Frontal cortex (tissue), 4 donors: ENCODE measurements around the gene CCNA2. TPM values are rescaled to one million over a fixed set of nuclear protein-coding genes. Genes with fewer than 3 reads are reported as not detected.
A peak's percentile ranks its signal among the peaks of the same experiment; 100 is the strongest.

ENCODE experiments used
- DNase-seq, 2 donors: peaks; one replicate each; pipeline ENCODE4 v3.0.0; 2012; ENCODE audit warnings: low spot score in 2 of 2
- FAIRE-seq: peaks from 2 replicates; lab custom pipeline; 2012; peaks lifted over from hg19 to GRCh38; lab: Jason Lieb, UNC
- total RNA-seq: library from RNA; depleted of rRNA; stranded (reverse); fragments of >200 nt; gene quantifications from one replicate; pipeline ENCODE4 v1.2.3, GENCODE V29; 2014
- donor health status: control.
- donor health status: control.
- donor health status: control.

Gene CCNA2
- total RNA-seq, 1 donor from 2014 or later: 6.9 TPM

DNA sequence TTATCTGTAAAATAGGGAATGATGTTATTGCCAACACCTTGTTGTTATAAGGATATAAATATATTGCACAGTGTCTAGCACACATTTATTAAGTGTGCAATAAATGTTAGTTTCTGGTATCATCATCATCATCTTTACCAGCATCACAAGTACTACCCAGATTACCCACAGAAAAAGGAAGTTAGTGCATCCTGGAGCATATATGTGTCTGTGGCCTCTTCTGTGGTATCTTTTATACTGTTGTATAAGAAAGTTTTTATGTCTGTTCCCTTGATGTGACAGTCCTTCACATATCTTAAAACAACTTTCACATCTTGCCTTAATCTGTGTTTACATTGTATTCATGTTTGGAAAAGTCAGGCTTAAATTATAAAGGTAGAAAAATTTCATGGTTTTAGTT is 12.6 kb downstream of the CCNA2 start:
- FAIRE-seq (no peak), DNase-seq (no peak)

DNA sequence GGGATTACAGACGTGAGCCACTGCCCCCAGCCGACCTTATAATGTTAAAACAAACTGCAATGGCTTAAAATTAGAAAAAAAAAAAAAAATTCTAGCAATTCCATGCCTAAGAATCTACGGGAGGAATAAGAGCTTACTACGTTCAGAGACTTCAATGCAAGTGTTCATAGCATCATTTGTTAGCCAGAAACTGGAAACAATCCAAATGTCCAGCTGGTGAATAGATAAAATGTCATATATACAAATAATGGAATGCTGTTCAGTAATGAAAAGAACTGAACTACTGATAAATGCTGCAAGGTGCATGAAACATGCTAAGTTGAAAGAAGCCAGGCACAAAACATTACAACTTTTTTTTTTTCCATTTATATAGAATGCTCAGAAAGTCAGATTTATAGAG is 17.3 kb downstream of the CCNA2 start:
- DNase-seq (no peak), FAIRE-seq (no peak)

DNA sequence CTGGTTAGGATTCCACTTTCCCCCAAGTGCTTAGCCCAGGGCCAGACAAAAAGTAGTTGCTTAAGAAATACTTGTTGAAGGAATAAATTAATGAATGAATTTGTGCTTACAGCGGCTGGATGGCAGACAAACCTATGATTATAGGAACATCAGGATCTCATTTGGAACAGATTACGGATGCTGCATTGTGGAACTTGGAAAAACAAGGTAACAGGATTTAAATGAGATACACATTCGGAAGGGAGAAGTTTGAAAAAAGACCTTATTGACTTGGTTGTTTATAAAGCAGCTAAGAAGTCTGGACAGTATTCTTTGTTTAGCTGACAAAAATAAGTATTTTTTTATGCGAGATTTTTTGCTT is 22.0 kb downstream of the CCNA2 start:
- DNase-seq: no peak
- no peak for FAIRE-seq

DNA sequence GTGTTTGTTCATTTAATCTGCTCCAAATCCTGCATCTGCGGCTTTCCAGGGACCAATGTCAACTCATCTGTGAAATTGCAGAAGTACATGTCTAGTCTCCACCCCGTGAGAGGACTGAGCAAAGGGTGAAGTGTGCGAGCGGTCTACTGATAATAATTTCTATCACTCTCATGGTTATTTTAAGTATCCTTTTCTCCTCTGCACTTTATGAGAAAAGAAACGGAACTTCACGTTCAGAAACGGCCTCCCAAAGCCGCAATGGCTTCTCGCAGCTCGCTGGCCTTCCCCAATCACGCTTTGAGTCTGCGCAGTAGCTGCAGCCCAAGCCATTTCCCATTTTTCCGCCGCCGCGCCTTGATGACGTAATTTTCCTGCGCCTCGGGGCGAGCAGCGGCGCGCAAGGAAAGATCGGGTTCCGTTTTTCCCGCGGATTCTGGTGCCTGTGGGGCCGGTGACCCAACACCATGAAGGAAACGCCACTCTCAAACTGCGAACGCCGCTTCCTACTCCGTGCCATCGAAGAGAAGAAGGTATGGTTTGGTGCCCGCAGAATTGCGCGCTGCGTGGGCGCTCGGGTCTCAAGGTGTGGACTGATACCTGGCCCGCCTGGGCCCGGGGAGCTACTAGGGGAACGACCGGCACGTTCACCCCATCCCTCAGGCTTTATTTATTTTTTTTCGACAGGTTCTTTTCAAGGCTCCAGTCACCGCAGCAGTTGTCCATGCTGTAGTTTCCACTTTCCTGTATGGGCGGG is 22.5 kb downstream of the CCNA2 start, which contains the start of gene EXOSC9:
Gene EXOSC9, plus strand, starts transcription at position 363 of the 754 bp plus-strand sequence. Its CDS starts 102 bp downstream, at position 465.
- FAIRE-seq: no peak
- DNase-seq: peak; percentile 48 to 69

DNA sequence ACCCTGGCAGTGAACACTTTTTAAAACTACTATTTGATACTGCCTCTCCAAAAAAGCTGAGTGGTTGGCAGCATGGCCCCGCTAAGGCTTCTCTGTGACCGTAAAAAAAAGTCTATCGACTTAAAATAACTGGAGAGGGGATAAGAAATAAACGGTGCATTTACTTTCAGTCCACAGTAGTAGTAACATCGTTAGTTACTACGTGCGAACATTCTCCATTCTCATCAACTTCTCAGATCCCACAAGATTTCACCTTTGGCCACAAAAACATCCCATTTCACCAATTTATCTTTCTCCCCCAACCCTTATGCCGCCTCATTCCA is 23.1 kb downstream of the CCNA2 start:
- no peak for FAIRE-seq
- DNase-seq: no peak

DNA sequence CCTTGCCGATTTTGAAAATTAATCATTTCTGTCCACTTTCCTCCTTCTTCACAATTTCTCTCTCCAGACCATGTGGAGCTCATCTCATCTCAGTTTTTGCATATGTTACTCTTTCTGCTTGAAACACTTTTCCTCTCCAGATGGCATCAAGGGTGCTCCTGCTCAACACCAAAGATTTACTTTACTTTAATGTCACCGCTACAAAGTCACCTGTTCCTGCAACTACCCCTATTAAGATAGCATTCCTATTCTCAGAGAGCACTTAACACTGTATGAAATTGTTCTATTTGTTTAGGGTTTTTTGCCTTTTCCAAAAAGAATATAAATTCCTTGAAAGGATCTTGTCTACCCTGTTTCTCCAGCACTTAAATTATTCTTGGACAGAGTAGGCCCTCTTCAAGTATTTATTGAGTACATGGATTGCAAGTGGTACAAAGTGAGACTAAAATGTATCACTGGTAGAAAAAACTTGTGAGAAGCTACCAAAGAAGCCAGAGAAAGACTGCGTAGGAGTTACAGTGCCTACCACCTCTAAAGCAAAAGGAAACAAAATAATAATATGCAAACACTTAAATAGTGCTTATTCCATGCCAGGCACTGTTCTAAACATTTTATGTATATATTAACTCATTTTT is 23.7 kb downstream of the CCNA2 start:
- DNase-seq (no peak), FAIRE-seq (no peak)

DNA sequence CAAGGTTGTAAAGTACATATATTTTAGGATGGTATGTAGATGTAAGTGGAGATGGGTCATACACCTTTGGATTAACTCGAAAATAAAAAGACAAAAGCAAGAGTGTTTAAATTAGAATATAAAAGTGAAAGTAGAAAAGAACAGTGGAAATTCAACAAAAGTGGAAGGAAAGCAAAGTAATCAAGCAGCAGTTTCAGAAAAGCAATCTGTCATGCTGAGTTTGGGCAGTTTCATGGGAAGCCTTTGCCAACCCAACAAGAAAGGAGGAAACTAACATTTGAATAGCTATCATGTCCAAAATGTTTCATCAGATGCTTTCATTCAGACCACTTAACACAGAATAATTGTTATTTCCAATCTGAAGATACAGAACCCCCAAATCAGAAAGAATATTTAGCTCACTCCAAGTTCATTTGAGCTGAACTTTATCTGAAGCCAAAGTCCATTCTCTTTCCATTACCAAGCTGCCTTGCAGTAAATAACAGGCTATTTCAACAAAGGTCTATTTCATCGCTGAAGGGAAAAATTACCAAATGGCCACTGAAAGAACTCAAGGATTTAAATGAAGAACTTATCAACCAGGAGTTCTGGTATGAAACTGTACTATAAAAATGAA is 24.4 kb downstream of the CCNA2 start:
- no peak for DNase-seq
- no peak for FAIRE-seq

DNA sequence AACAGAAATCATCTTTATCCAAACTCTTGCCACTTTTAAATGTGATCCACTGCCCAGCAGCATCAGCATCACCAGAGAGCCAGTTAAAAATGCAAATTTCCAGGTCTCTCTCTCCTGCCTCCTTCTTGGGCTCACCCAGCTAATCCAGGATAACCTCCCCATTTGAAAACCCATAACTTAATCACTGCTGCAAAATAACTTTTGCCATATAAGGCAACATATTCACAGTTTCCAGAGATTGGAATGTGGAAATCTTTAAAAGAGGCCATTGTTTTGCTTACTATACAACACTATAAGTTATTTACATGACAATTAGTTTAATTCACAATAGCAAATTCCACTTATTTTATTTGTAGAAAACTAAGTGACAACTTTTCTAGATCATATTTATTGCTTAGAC is 27.4 kb downstream of the CCNA2 start:
- FAIRE-seq (no peak), DNase-seq (no peak)

DNA sequence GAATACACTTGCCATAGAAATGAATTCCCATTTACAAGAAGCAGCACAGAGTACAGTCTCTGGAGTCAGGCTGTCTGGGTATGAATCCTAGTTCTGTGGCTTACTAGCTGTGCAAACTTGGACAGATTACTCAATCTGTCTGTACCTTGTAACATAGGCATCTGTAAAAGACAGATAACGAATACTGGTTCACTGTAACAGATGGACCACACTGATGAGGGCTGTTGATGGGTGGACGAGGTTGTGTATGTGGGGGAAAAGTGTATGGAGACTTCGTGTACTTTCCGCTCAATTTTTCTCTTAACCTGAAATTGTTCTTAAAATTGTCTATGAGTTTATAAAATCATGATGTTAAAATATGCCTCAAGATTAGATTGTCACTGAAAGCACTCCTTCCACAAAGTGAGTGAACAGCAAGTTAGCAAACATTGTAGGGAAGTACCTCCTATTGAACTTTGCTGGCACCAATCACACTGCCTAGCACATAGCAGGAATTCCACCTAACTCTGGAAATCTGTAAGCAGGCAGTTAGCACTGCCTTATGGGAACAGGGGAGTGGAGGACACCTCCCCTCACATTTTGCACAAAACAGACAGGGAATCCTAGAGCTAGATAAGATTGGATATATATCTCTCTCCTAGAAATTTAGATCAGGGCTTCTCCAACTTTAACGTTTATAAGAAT is 29.0 kb downstream of the CCNA2 start:
- DNase-seq (no peak), FAIRE-seq (no peak)

DNA sequence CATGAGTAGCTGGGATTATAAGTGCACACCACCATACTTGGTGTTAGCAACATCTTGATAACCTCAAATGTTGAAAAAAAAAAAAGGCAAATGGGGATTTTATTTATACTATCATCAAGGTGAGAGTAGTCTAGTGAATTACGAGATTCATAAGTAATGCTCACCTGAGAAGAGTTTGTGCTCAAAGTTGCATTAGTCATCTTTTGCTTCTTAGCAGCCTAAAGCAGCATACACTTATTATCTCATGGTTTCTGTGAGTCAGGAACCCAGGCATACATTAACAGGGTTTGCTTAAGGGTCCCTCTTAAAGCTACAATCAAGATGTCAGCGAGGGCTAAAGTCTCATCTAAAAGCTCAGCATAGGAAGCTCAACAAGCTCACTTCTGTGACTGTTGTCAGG is 30.7 kb downstream of the CCNA2 start:
- no peak for FAIRE-seq
- DNase-seq: no peak

DNA sequence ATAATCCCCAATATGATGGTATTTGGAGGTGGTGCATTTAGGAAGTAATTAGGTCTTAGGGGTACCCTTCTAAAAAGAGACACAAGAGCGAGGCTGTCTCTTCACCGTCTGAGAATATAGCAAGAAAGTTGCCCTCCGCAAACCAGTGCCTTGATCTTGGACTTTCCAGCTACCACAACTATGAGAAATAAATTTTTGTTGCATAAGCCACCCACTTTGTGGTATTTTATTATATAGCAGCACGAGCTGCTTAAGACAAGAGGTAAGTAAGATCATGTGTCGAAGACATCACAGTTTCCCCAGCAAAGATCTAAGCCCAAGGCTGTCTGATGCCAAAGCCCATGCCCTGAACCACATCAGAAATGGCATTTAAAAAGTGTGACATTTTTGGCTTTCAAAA is 32.2 kb downstream of the CCNA2 start:
- FAIRE-seq: no peak
- DNase-seq: no peak

DNA sequence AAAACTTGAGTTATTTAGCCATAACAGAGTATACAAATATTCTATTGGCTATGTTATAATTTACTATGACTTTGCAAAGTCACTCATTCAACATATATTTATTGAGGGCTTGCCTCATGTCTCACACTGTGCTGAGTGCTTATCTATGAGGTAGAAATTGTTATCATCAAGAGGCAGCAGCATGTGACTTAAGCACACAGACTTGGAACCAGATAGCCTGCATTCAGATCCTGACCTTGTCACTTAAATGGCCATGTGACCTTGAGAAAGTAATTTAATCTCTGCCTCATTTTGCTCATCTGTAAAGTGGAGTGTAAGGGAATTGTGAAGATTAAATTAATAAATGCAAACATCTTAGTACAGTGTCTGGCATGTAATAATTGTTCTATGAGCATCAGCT is 32.7 kb downstream of the CCNA2 start:
- DNase-seq: no peak
- FAIRE-seq: no peak

DNA sequence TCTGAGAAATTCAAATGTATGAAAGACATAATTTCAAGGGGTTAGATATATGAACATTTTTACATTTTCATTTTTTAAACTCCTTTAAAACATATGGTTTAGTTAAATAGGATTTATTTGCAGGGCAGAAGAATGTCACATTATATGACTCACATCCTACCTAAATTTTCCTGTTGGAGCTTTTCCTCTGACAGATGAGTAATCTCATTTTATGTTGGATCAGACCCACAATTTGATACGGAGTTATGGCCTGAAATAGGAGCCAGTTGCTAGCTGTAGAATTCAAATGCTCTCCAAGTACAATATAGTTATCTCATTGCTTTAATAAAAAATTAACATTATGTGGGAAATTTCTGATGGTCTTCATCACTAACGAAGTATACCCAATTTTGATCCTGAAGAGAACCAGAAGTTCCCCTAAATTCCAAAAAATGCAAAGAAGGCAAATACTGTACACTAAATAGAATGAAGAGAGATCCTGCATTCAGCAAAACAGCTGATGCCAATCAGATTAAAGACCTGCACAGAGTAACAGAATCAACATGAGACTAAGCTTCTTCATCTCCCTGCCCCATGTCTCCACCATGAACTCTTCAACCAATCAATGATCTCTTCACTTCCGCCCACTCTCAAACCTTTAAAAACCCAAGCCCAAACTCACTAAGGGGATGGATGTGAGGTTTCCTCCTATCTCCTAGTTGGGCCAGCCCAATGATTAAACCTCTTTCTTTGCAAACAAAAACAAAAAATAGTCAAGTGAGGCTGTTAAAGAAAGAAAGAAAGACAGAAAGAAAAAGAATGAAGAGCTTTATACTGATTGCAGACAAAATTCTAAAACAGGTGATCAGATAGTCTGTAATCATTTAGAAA is 33.5 kb downstream of the CCNA2 start:
- FAIRE-seq: no peak

DNA sequence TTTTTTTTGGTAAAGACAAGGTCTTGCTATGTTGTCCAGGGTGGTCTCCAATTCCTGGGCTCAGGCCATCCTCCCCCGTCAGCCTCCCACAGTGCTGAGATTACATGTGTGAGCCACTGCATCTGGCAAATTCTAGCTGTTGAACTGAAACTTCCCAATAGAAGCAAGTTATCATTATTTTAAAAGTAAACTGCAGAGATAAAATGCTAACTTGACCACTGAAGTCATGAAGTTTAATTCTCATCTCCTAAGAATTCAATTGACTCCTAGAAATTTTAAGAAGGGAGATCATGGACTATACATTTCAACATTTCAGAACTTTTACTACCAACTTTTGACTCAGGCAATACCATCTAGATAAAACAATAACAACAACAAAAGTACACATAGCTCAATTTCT is 34.2 kb downstream of the CCNA2 start:
- no peak for FAIRE-seq
- DNase-seq: no peak

More for the DNA sequence above, 33.5 kb downstream of the CCNA2 start:
- DNase-seq: no peak

DNA sequence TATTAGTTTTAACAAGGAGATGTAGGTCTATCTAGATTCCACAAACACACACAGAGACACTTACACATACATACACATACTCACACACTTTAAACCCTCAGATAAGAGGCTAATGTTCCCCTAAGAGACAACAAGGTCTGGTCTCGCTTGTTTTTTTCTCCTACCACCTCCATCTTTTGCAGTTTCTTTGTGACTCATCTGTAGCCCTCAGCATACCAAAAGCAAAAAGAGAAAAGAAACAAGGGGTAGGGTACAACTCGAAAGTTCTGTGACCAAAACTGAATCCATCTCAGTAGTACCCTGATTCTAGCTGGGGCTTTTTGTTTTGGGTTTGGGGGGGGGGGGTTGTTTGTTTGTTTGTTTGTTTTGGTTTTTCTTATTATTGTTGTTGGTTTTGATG is 34.8 kb downstream of the CCNA2 start:
- DNase-seq (no peak), FAIRE-seq (no peak)

DNA sequence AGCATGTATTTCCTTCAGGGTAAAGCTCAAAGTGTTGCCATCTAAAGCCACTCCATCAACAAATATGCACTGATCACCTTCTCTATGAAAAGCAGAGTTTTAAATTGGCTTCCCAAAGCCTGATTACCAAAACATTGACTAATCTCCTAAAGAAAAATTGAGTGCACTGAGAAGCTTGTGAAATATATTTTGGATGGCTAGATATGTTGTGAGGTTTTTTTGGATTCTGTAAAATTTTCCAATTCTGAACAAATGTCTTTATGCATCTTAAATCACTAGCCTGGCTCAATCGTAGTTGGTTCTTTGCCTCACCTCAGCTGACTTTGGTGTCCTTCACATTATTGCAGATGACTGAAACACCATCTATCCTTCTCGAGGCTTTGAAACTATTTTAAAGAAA is 37.5 kb downstream of the CCNA2 start:
- FAIRE-seq (no peak), DNase-seq (no peak)

DNA sequence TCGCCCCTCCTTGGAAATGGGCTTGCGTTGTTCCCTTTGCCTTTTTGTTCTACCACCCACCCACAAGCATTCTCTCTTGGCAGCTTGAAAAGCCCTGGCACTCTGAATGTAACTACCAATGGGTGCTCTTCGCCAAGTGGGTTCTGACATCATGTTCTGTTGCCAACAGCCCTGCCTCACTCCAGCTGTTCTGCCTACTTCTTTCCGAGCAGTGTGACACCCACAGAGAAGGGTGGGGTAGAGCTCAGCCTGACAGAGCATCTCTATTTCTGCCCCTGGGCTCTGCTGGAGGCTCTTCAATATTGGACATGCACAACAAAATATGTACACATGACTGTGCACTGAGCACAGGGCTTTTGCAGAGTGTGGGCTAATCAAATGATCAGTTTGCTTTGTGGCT is 38.2 kb downstream of the CCNA2 start:
- no peak for DNase-seq
- no peak for FAIRE-seq

DNA sequence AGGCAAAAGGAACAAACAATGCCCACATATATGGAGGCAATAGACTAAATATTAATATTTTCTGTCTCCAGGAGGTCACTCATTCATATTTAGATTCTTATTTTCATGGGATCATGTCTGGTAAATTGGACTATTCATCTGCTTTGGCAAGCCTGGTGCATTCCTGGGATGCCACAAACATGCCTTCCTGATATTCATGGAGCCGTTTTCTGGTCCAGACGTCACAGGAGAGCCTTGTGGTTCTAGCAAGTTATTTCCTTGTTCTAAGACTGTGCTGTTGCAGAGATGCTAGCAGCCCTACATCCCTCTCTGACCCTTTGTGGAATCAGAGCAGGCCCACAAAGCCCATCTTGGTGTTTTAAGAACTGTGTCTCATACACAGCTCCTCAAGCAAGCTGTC is 38.7 kb downstream of the CCNA2 start:
- DNase-seq (no peak), FAIRE-seq (no peak)

DNA sequence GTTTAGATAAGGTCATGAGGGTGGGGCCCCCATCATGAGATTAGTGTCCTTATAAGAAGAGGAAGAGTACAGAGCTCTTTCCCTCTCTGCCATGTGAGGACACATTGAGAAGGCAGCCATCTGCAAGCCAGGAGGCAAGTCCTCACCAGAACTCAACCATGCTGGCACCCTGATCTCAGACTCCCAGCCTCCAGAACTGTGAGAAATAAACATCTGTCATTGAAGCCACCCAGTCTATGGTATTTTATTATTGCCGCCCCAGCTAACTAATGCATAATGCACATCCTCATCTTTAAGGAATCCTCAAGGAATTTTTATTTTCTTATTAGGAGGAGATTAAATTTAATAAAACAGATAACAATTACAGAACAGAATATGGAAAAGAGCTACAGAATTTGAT is 39.3 kb downstream of the CCNA2 start:
- FAIRE-seq: no peak

DNA sequence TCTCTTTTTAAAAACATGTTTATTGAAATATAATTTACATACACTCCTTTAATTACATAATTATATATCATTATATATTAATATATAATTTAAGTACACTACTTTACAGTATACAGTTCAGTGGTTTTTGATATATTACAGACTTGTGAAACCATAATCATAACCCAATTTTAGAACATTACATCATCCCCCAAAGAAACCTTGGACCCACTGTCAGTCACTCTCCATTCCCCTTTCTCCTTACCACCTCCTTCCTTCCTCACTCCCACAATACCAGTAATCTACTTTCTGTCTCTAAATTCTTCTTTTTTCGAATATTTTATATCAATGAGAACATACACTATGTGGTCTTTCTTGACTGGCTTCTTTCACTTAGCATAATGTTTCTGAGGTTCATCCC is 40.5 kb downstream of the CCNA2 start:
- FAIRE-seq: no peak
- no peak for DNase-seq

More for the DNA sequence above, 39.3 kb downstream of the CCNA2 start:
- no peak for DNase-seq
